Hepatocyte (in vitro differentiated cells): ENCODE results near the gene BIN2. TPM values are rescaled to one million over a fixed set of nuclear protein-coding genes. Genes with fewer than 3 reads are reported as not detected.
A peak's percentile ranks its signal among the peaks of the same experiment; 100 is the strongest.

Source experiments
- DNase-seq: peaks from one replicate; pipeline ENCODE4 v3.0.0-alpha.2; 2016; ENCODE audit warnings: low spot score
- H2AFZ ChIP-seq: fragments of 200-600 bp; sonication (generic); 2 replicates; pipeline ENCODE4 v1.6.0; 2016; ENCODE audit warnings: antibody characterized with exemption, mild to moderate bottlenecking
- H3K27ac ChIP-seq: fragments of 200-600 bp; sonication (generic); 2 replicates; pipeline ENCODE4 v1.5.1; 2016; ENCODE audit warnings: mild to moderate bottlenecking
- H3K27me3 ChIP-seq: fragments of 200-600 bp; sonication (generic); 2 replicates; pipeline ENCODE4 v1.6.1; 2016
- H3K36me3 ChIP-seq: fragments of 200-600 bp; sonication (generic); replicated peaks from 2 replicates; pipeline ENCODE4 v1.5.1; 2016; ENCODE audit warnings: low read depth; ENCODE audit not compliant: insufficient read depth
- H3K4me1 ChIP-seq: fragments of 200-600 bp; sonication (generic); 2 replicates; pipeline ENCODE4 v1.5.1; 2016; ENCODE audit warnings: mild to moderate bottlenecking, moderate library complexity; ENCODE audit not compliant: insufficient read depth
- H3K4me2 ChIP-seq: fragments of 200-600 bp; sonication (generic); 2 replicates; pipeline ENCODE4 v1.6.0; 2016
- H3K4me3 ChIP-seq: fragments of 200-600 bp; sonication (generic); 2 replicates; pipeline ENCODE4 v1.5.1; 2016; ENCODE audit warnings: mild to moderate bottlenecking
- H3K79me2 ChIP-seq: fragments of 200-600 bp; sonication (generic); 2 replicates; pipeline ENCODE4 v1.6.0; 2017; ENCODE audit warnings: mild to moderate bottlenecking
- H3K9me2 ChIP-seq: fragments of 200-600 bp; sonication (generic); replicated peaks from 2 replicates; pipeline ENCODE4 v1.6.0; 2017; ENCODE audit warnings: mild to moderate bottlenecking; ENCODE audit not compliant: insufficient read depth
- H3K9me3 ChIP-seq: fragments of 200-600 bp; sonication (generic); 2 replicates; pipeline ENCODE4 v1.5.1; 2016; ENCODE audit warnings: low read depth, mild to moderate bottlenecking
- H4K20me1 ChIP-seq: fragments of 200-600 bp; sonication (generic); 2 replicates; pipeline ENCODE4 v1.6.0; 2016; ENCODE audit warnings: mild to moderate bottlenecking; ENCODE audit not compliant: insufficient read depth, poor library complexity, severe bottlenecking
- CTCF ChIP-seq: fragments of 200-600 bp; sonication (generic); IDR thresholded peaks from 2 replicates; pipeline ENCODE4 v1.5.1; 2016; ENCODE audit warnings: antibody characterized with exemption, mild to moderate bottlenecking; ENCODE audit not compliant: poor library complexity
- EZH2 ChIP-seq: fragments of 200-600 bp; sonication (generic); IDR thresholded peaks from 2 replicates; pipeline ENCODE4 v1.6.1; 2016; ENCODE audit warnings: antibody characterized with exemption, mild to moderate bottlenecking, borderline replicate concordance
- EZH2phosphoT487 ChIP-seq: fragments of 200-600 bp; sonication (generic); IDR thresholded peaks from one replicate; pipeline ENCODE4 v1.6.1; 2018; ENCODE audit warnings: antibody characterized with exemption, mild to moderate bottlenecking, low read depth, moderate library complexity; ENCODE audit not compliant: unreplicated experiment, severe bottlenecking
- WGBS: methylation state at CpG from one replicate; pipeline ENCODE4 v1.1.6; 2016; ENCODE audit warnings: low lambda C conversion rate; ENCODE audit errors: missing lambda C conversion rate; 5-methylcytosine and 5-hydroxymethylcytosine counted together
- polyA plus RNA-seq: library from polyadenylated mRNA; unstranded; fragments of >200 nt; fragmentation: Nextera tagmentation; extraction: Ambion mirVana; gene quantifications from 2 replicates; pipeline ENCODE4 v1.2.1, GENCODE V29; 2016
- total RNA-seq: library from RNA; depleted of rRNA; stranded (reverse); fragments of >200 nt; gene quantifications from 2 replicates; pipeline ENCODE4 v1.2.3, GENCODE V29; 2014

Gene BIN2
- total and polyA plus RNA-seq, 2 experiments from 2014 or later, result 0.07 TPM; not detected in 1

DNA sequence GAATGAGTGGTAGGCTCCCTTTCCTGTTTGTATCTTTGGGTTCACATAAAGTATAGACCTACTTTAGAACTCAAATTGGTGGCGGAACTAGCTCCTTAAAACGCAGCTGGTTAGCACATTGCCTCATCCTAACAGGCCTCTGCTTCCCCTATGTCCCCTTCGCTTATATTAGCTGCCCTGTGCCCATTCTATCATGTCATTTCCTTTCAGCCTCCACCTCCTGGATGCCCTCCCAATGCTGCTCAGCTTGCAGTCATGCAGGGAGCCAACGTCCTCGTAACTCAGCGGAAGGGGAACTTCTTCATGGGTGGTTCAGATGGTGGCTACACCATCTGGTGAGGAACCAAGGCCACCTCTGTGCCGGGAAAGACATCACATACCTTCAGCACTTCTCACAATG is 81.9 kb downstream of the BIN2 start:
- Histone ChIP-seq H3K27ac (no peak overlapping the region), H3K36me3 (peaks cover 5% of the 10 kb centered on the region), H3K4me1 (peaks cover 7% of the 10 kb centered on the region), H3K27me3 (no peaks in the 10 kb centered on the region), H3K79me2 (peaks cover 24% of the 10 kb centered on the region), H3K9me2 (no peaks in the 10 kb centered on the region), H2AFZ (no peak overlapping the region), H4K20me1 (peaks cover 2% of the 10 kb centered on the region), H3K4me3 (no peak overlapping the region), H3K4me2 (no peak overlapping the region), H3K9me3 (no peaks in the 10 kb centered on the region)
- WGBS, result 95% methylated on average over 7 of the region's 7 CpGs
- no peak for TF ChIP-seq CTCF
- TF ChIP-seq EZH2, result no peak
- TF ChIP-seq EZH2phosphoT487, result no peak
- DNase-seq, result no peak

DNA sequence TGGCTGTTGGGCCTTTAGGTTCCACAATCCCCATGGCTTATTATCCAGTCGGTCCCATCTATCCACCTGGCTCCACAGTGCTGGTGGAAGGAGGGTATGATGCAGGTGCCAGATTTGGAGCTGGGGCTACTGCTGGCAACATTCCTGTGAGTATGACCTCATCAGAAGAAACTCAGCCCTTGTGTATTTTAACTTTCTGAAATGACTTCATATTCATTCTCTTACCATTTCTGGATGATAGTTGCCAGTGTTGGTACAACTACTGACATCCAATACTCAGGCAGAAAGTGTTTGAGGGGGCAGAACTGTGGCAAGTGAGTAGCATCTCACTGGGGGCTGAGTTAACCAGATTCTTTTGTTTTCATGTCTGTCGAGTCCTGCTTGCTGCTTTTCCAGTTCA is 83.0 kb downstream of the BIN2 start:
- Histone ChIP-seq H3K4me3 (no peak overlapping the region), H3K4me1 (no peaks in the 10 kb centered on the region), H3K27ac (no peak overlapping the region), H3K9me3 (no peaks in the 10 kb centered on the region), H2AFZ (no peak overlapping the region), H3K4me2 (no peak overlapping the region), H3K36me3 (peaks cover 5% of the 10 kb centered on the region), H4K20me1 (peaks cover 2% of the 10 kb centered on the region), H3K9me2 (no peaks in the 10 kb centered on the region), H3K79me2 (peaks cover 24% of the 10 kb centered on the region), H3K27me3 (no peaks in the 10 kb centered on the region)
- DNase-seq, result no peak
- no peak for TF ChIP-seq EZH2
- no peak for TF ChIP-seq CTCF
- TF ChIP-seq EZH2phosphoT487, result no peak
- WGBS, result 78% methylated on average over 2 of the region's 2 CpGs

- Histone ChIP-seq H4K20me1 (peaks cover 2% of the 10 kb centered on the region), H3K79me2 (peaks cover 24% of the 10 kb centered on the region), H3K36me3 (peaks cover 5% of the 10 kb centered on the region), H3K27me3 (no peaks in the 10 kb centered on the region), H3K9me2 (no peaks in the 10 kb centered on the region), H3K9me3 (no peaks in the 10 kb centered on the region), H3K27ac (peak within 1 kb of the TSS; percentile 100), H3K4me2 (peak within 1 kb of the TSS; percentile 83), H3K4me3 (peak within 1 kb of the TSS; percentile 80), H3K4me1 (no peaks in the 10 kb centered on the region), H2AFZ (peak within 1 kb of the TSS; percentile 83)
- WGBS, result 1% methylated on average over 65 of the region's 70 CpGs
- TF ChIP-seq EZH2 (no peak), CTCF (no peak), EZH2phosphoT487 (no peak)
- DNase-seq, result peak; percentile 98
Measured at GRCh38 chr12:51238510-51239334, 85.3 kb downstream of the BIN2 start, which contains the start of gene DAZAP2. Gene DAZAP2 (plus strand): TSS chr12:51238826. CDS start chr12:51238908, 82 bp downstream.
